GM19455 (cell line): Measurements from ENCODE around the gene TBATA.

ENCODE experiments used
- ATAC-seq: cut with Tn5 transposase; IDR thresholded peaks from one replicate; pipeline ENCODE4 v1.9.1; 2021; ENCODE audit not compliant: unreplicated experiment

Gene TBATA

DNA sequence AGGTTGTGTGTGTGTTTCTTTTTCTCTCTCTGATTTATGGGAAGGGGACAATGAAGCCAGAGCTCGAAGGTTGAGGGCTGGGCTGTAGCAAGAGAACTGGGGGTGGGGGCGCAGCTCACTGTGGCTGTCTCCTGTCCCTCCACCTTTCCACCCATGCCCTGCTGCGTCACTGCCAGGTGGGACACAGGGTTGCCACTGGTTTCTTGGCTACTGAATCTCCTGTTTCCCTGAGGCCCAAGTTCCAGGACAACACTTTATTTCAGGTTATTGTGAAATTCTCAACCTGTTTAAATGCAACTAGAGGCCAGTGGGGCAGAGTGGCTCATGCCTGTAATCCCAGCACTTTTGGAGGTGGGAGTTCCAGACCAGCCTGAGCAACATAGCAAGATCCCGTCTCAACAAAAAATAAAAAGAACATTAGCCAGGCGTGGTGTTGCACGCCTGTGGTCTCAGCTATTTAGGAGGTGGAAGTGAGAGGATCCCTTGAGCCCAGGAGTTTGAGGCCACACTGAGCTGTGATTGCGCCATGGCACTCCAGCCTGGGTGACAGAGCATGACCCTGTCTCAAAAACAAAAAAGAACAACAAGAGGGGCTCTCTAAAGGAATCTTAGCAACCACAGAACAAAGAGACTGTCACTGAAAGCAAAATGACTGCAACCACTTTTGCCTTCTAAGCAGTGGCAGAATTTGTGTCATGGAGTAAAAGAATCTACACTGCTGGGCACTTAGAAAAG lies 22.6 kb downstream of the TBATA start:
- ATAC-seq, result no peak

DNA sequence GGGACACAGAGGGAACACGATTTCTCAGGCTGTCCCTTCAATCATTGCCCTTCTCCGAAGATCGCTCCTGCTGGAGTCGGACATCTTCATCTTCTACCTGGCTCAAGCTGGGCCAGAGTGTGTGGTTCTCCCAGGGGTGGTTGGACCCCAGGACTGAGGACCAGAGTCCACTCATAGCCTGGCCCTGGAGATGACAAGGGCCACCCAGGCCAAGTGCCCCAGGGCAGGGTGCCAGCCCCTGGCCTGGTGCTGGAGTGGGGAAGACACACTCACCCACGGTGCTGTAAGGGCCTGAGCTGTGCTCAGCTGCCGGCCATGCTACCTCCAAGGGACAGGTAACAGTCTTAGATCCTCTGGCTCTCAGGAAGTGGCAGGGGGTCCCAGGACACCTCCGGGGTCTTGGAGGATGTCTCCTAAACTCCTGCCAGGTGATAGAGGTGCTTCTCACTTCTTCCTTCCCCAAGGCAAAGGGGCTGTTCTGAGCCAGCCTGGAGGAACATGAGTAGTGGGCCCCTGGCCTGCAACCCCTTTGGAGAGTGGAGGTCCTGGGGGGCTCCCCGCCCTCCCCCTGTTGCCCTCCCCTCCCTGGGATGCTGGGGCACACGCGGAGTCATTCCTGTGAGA lies 23.3 kb downstream of the TBATA start:
- no peak for ATAC-seq

DNA sequence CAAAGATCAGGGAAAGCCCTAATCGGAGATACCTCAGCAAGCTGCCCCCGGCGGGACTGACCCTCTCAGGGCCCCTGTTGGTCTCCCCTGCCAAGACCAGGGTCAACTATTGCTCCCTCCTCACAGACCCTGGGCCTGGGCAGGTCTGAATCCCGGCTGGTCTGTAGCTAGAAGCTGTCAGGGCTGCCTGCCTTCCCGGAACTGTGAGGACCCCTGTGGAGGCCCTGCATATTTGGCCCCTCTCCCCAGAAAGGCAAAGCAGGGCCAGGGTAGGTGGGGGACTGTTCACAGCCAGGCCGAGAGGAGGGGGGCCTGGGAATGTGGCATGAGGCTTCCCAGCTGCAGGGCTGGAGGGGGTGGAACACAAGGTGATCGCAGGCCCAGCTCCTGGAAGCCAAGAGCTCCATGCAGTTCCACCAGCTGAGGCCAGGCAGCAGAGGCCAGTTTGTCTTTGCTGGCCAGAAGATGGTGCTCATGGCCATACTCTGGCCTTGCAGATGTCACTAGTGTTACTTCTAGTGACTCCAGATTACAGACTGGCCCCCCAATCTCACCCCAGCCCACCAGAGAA lies 24.1 kb downstream of the TBATA start:
- ATAC-seq, result no peak

DNA sequence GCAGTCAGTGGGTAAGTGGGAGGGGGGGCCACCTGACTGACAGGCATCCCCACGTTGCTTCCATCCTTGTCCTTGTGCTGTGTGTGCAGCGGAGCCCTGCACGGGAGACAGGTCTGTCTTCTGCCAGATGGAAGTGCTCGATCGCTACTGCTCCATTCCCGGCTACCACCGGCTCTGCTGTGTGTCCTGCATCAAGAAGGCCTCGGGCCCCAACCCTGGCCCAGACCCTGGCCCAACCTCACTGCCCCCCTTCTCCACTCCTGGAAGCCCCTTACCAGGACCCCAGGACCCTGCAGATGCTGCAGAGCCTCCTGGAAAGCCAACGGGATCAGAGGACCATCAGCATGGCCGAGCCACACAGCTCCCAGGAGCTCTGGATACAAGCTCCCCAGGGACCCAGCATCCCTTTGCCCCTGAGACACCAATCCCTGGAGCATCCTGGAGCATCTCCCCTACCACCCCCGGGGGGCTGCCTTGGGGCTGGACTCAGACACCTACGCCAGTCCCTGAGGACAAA lies 24.8 kb downstream of the TBATA start:
- ATAC-seq, result no peak

DNA sequence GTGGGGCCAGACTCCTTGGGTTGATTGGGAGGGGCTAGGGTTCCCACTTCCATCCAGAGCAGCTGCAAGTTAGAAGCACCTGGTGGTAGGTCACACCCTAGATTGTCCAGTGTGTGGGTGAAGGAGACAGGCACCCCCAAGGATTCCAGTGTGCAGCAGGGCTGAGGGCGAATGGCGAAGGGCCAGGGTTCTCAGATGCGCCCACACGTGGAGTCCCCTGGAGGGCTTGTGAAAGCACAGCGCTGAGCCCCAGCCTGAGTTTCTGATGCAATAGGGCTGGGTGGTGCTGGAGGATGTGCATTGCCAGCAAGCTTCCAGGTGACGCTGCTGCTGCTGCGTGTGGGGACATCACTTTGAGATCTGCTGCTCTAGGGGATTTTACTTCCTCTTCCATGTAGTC lies 25.4 kb downstream of the TBATA start:
- no peak for ATAC-seq

DNA sequence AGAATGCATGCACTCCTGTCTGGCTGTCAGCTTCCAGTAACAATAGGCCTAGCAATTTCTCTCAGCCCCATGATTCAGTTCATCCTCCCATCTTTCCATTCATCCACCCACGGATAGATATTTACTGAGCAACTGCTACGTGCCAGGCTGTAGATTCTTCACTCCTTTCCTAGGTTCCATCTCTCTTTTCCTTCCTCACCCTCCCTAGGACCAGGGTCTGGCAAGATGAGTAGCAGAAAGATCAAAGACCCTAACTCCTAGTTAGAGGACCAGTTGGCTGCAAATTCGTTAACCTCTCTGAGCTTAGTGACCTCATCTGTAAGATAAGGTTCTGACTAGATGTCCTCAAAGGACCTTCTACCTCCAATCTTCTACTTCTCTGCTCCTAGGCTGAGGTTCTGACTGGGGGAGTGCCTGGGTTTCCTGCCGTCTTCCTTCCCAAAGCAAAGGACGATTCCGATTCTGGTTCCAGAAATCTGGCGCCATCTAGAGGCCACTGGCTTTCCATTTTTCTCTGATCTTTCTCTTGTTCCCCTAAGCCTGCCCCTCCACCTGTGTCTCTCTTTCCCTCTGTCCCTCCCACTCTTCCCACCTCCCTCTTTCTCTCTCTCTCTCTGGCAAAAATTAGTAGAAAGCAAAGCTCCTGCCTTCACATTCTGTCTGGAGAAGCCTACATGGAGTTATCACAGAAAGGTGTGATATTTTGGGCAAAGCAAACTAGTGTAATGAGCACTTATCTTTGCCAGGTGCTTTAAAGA lies 26.2 kb downstream of the TBATA start:
- no peak for ATAC-seq

DNA sequence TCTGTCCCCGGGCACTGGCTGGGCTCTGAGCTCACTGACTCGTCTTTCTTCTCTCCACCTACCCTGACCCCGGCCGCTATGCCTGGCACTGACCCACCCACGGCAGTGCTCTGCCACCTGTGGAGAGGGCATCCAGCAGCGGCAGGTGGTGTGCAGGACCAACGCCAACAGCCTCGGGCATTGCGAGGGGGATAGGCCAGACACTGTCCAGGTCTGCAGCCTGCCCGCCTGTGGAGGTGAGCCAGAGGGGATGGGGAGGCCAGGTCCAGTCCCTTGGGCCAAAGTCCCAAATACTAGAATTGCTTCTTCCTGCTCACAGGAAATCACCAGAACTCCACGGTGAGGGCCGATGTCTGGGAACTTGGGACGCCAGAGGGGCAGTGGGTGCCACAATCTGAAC lies 27.3 kb downstream of the TBATA start:
- no peak for ATAC-seq

DNA sequence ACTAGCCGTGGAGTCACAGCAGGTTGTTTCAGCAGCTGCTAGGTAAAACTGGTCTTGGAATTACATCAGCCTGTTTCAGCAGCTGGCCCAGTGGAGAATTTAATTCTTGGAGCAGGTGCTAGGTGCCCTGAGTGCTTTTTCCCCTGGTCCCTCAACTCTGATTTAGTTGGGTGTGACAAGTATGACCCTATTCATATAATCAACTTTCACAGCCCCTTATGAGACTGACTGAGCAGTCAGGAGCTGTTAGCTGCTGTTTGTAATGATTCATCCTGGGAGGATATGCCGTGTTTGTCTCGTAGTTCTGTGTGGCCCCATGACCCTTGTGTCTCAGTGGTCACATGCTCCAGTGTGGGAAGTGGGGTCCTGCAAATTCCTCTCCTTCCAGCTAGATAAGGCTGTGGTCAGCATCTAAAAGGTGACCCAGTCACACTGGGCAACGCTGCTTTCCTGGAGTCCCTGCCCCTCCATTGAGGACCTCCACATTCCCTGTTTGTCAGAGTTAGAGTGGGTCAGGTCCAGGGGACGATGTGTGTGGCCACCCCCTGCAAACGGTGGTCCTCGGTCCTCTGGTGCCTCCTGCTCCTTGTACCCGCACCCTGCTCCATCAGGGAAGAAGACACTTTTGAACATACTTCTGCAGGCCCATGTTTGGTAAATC lies 28.3 kb downstream of the TBATA start:
- no peak for ATAC-seq

DNA sequence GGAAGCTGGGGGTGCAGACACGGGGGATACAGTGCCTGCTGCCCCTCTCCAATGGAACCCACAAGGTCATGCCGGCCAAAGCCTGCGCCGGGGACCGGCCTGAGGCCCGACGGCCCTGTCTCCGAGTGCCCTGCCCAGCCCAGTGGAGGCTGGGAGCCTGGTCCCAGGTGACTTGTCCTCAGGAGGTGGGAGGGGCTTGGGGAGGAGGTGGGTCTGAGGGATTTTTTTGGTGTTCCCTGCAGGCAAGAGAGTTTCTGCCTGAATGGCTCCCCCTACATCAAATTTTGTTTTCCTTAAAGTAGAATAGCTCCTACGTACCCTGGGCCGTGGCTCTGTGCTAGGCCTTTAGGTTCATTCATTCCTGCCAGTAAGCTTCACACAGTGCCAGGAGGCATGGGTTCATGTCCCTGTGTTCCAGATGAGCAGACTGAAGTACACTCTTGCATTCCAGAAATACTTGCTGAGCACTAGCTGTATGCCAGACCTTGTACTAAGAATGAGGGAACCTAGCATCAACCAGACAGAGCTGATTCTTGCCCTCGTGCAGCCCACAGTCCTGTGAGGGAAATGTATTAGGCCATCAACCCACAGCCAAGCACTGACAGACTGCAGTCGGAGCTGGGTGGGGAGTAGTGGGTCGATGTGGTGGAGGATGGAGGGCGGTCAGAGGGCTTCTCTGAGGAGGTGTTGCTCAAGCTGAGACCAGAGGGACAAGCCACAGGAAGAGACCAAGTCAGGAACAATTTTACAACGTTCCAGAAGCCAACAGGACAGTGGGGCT lies 31.1 kb downstream of the TBATA start:
- ATAC-seq, result no peak

DNA sequence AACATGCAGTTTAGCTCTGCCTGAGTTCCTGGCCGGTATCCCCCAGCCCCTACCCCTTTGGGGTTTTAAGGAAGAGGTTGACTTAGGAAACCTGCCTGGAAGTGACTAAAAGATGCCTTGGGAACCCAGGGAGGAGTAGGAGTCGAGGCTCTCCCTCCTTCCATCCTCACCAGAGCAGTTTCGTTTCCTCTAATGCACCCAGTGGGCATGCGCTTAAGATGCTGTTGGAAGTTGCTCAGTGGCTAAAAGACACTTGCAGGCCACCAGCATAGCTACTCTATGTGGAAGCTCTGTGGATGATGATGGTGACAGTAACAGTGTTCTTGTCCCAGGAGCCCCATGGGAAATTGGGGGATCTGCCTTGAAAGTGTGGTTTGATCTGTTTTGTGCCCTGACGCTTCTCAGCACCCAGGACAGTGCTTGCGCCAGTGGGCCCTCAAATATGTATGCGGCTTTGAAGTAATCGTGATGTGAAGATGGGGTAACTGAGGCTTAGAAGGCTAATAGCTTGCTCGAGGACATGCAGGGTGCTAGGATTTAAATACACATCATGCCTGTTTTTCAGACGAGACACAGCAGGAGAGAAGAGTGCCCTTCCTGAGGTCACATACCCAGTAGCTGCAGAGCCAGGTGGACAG lies 32.0 kb downstream of the TBATA start:
- ATAC-seq, result no peak

DNA sequence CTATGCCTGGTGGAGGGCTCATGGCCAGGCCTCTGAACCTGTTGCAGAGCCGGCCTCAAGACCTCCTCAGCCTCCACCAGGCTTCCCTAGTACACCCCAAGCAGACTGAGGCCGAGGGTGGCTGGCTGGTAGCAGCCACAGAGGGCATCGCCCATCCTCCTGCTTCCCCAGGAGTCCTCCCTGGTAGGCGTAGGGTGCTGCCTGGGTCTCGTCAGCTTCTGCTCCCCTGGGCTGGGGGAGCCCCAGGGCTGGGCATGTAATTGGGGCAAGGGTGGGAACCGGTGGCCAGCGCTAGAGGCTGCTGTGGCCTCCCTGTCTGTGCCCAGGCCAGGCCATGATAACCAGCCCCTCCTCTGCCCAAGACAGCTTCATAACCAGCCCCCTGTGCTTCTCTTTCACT lies 32.6 kb downstream of the TBATA start:
- no peak for ATAC-seq

DNA sequence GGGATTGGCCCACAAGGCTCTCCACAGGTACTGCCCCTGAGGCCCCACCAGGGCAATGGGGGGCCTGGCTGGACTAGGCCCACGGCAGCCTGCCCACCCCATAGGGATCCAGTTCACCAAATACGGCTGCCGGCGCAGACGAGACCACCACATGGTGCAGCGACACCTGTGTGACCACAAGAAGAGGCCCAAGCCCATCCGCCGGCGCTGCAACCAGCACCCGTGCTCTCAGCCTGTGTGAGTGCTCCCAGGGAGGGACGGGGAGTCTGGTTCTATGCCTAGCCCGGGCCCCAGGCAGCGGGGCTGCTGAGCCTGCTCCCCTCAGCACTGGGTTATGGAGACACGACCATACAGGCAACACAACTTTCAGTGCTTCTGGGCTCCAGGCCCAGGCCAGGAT lies 33.2 kb downstream of the TBATA start:
- ATAC-seq, result no peak

DNA sequence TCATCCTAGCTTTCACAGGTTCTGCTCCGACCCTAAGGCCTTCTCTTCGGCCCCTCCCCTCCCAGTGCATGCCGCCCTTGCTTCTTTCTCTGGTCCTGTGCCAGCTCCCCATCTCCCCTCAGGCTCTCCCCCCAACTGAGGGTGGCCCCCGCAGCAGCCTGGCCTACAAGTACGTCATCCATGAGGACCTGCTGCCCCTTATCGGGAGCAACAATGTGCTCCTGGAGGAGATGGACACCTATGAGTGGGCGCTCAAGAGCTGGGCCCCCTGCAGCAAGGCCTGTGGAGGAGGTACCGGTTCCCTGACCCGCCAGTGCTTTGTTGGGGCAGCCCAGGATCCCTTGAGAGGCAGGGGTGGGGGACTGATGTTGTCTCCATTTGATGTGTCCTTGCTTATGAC lies 33.8 kb downstream of the TBATA start:
- no peak for ATAC-seq

DNA sequence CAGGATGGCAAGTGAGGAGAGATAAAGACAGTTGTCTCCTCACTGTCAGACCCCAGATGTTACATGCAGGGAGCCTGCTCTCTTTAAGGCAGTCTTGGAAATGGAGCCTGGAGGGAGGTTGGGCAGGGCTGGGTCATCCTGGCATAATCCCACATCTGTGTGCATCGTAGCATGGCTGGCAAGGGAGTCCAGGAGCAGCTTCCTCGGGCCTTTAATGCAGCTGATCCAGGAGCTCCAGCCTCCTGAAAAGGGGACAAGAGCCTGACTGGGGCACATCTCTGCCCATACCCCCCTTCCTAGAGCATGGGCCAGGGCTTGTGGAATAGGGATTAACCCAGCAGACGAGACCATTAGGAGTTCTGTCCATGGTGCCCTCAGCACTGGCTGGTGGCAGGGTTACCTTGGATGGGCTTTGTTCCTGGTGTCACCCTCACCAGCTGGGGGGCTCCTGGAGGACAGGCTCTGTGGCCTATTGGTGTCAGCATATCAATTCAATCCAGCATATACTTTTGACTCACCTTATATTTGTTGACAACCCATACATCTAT lies 34.9 kb downstream of the TBATA start:
- ATAC-seq, result no peak

DNA sequence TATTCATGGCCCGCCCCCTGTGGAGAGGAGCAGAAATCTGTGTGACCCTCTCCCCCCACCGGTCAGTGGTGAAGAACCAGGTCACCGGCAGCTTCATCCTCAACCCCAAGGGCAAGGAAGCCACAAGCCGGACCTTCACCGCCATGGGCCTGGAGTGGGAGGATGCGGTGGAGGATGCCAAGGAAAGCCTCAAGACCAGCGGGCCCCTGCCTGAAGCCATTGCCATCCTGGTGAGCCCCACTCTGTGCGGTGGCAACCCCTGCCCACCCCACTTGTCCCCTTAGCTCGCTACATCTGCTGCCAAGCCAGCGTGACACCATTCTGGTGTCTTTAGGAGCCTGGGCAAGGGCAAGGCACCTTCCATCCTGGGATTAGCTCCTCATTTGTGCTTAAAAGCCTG lies 35.4 kb downstream of the TBATA start:
- ATAC-seq, result no peak

DNA sequence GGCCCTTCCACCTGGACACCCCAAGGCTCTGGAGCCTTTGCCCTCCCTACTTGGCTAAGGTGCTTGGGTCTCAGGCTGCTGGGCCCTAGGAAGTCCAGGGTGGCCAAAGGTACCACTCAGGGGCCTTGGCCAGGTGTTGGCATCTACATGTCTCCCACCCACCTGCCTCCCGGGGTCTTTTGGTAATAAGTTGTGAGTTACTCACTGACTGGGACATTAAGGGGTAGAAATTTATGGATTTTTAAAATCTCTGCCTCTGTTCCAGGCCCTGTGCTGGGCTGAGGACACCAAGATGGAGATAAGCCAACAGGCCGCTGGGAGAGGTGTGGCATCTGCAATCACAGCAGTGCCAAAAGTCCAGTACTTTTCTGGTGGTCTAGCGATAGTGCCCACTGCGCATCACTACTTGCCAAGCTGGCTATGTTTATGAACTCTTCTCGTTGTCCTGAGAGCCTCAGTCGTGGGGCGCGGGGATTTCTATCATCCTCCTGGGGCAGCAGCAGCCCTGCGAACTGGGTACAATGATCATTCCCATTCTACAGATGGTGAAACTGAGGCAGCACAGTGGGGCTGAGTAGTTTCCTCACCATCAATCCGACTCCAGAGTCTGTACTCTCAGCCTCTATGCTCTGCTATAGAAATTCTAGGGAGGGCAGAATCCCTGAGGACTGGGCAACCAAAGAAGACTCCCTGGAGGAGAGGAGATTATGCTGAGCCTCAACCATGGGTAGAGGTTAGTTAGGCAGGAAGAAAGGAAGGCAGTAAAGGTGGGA lies 36.2 kb downstream of the TBATA start:
- no peak for ATAC-seq

DNA sequence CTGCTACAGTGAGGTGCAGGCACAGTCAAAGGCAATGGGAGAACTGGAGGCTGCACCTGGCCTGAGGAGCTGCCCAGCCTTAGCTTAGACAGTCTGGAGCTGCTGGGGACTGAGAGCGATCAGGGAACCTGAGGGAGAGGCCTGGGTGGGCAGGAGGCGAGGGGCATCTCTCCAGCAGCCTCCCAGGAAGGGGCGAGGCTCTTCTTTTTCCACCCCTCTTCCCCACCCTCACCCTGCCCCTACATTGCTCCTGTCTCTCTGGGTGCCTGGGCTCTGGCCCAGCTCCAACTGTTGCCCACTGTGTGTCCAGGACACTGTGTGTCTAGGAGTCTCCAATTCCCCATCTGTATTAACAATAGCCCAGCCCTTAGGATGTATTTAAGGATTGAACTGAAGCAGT lies 36.9 kb downstream of the TBATA start:
- no peak for ATAC-seq

DNA sequence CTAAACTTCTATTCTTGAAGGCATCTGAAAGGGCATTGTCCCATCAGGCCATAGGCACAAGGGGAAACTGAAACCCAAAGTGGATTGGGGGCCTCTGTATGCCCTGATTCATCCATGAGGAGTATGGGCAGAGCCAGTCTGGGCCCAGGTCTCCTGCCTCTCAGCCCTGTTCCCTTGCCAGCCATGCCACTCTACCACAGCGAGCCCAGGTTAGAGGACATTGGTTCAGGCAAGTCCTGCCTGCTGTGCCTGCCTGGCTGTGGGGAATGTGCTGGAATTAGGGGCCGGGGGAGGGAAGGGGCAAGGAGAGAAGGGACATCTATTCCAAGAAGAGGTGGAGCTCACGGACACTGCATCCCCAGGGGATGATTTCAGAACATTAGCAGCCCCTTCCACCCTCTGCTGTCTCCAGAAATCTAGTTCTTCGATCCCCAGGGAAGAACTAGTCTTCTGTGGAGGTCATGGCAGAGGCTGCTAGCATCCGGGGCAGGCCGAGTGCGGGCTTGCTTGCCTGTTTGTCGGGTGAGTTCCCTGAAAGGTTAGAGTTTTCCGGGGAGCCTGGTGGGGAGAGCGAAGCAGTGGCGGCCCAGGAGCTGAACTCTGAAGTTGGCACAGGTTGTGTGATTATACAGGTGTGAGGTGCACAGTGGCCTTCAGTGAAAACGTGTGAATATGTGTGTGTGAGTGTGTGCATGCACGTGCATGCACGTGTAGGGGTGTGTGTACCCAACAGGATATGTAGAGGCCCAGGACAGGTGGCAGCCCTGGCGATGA lies 37.8 kb downstream of the TBATA start:
- ATAC-seq, result no peak
